GM12892 (cell line): ENCODE data around the gene TTC21A.
A peak's percentile ranks its signal among the peaks of the same experiment; 100 is the strongest.

Experiments
- DNase-seq: peaks from one replicate; pipeline ENCODE4 v3.0.0; 2011; ENCODE audit not compliant: insufficient read length
- FAIRE-seq: peaks from 2 replicates; lab custom pipeline; 2011; peaks lifted over from hg19 to GRCh38; lab: Jason Lieb, UNC
- POLR2A ChIP-seq: IDR thresholded peaks from 2 replicates; pipeline ENCODE4 v1.6.1; 2011; ENCODE audit warnings: low read depth, low read length, control low read depth
- POLR2AphosphoS5 ChIP-seq: IDR thresholded peaks from 2 replicates; pipeline ENCODE4 v1.6.1; 2011; ENCODE audit warnings: low read depth, low read length, control low read depth
- TAF1 ChIP-seq: IDR thresholded peaks from 2 replicates; pipeline ENCODE4 v1.6.1; 2011; ENCODE audit warnings: low read depth, mild to moderate bottlenecking, control low read depth, low read length, borderline replicate concordance

TTC21A gene

GRCh38 chr3:39124876-39125840 is 17.7 kb downstream of the TTC21A start:
- FAIRE-seq, result no peak
- TF ChIP-seq TAF1 (no peak), POLR2A (no peak), POLR2AphosphoS5 (no peak)
- DNase-seq, result no peak

- FAIRE-seq (no peak), DNase-seq (no peak)
- TF ChIP-seq POLR2AphosphoS5, result no peak
- TF ChIP-seq POLR2A, result no peak
- no peak for TF ChIP-seq TAF1
Observed at GRCh38 chr3:39125841-39126500, 18.5 kb downstream of the TTC21A start.

GRCh38 chr3:39126532-39127071 is 19.1 kb downstream of the TTC21A start:
- TF ChIP-seq POLR2A (no peak), POLR2AphosphoS5 (no peak), TAF1 (no peak)
- DNase-seq, result no peak
- FAIRE-seq, result peak; percentile 62

GRCh38 chr3:39127269-39127907 is 19.9 kb downstream of the TTC21A start:
- TF ChIP-seq POLR2AphosphoS5 (no peak), TAF1 (no peak), POLR2A (no peak)
- FAIRE-seq (no peak), DNase-seq (no peak)

- no peak for FAIRE-seq
- TF ChIP-seq TAF1, result no peak
- no peak for TF ChIP-seq POLR2AphosphoS5
- no peak for TF ChIP-seq POLR2A
- no peak for DNase-seq
Observed at GRCh38 chr3:39127908-39128304, 20.4 kb downstream of the TTC21A start.

- DNase-seq (no peak), FAIRE-seq (no peak)
- TF ChIP-seq POLR2A (no peak), POLR2AphosphoS5 (no peak), TAF1 (no peak)
Observed at GRCh38 chr3:39128951-39129350, 21.5 kb downstream of the TTC21A start.

GRCh38 chr3:39130026-39130425 is 22.5 kb downstream of the TTC21A start:
- FAIRE-seq, result no peak
- DNase-seq, result no peak
- TF ChIP-seq TAF1, result no peak
- no peak for TF ChIP-seq POLR2AphosphoS5
- no peak for TF ChIP-seq POLR2A

GRCh38 chr3:39130693-39131265 is 23.3 kb downstream of the TTC21A start:
- no peak for DNase-seq
- TF ChIP-seq POLR2AphosphoS5 (no peak), POLR2A (no peak), TAF1 (no peak)
- peak; percentile 33 for FAIRE-seq

- FAIRE-seq (no peak), DNase-seq (no peak)
- no peak for TF ChIP-seq POLR2AphosphoS5
- no peak for TF ChIP-seq TAF1
- TF ChIP-seq POLR2A, result no peak
Observed at GRCh38 chr3:39132096-39133092, 24.9 kb downstream of the TTC21A start.

- DNase-seq, result no peak
- TF ChIP-seq POLR2A (no peak), POLR2AphosphoS5 (no peak), TAF1 (no peak)
- no peak for FAIRE-seq
Observed at GRCh38 chr3:39133093-39133490, 25.6 kb downstream of the TTC21A start.

- no peak for FAIRE-seq
- TF ChIP-seq TAF1 (no peak), POLR2AphosphoS5 (no peak), POLR2A (no peak)
- no peak for DNase-seq
Observed at GRCh38 chr3:39133822-39134221, 26.3 kb downstream of the TTC21A start.
